GM12872 (cell line): ENCODE data around the gene TUBB.

Source experiments
- TF ChIP-seq, protein P1 (sequence below): IDR thresholded peaks from 3 replicates; pipeline ENCODE4 v1.5.1; 2011; ENCODE audit warnings: low read depth, mild to moderate bottlenecking, low read length, moderate library complexity; ENCODE audit not compliant: insufficient read depth

The TUBB gene

GRCh38 chr6:30726506-30727413 lies 6.6 kb downstream of the TUBB start:
- TF ChIP-seq, protein P1, sequence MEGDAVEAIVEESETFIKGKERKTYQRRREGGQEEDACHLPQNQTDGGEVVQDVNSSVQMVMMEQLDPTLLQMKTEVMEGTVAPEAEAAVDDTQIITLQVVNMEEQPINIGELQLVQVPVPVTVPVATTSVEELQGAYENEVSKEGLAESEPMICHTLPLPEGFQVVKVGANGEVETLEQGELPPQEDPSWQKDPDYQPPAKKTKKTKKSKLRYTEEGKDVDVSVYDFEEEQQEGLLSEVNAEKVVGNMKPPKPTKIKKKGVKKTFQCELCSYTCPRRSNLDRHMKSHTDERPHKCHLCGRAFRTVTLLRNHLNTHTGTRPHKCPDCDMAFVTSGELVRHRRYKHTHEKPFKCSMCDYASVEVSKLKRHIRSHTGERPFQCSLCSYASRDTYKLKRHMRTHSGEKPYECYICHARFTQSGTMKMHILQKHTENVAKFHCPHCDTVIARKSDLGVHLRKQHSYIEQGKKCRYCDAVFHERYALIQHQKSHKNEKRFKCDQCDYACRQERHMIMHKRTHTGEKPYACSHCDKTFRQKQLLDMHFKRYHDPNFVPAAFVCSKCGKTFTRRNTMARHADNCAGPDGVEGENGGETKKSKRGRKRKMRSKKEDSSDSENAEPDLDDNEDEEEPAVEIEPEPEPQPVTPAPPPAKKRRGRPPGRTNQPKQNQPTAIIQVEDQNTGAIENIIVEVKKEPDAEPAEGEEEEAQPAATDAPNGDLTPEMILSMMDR, result no peak

DNA sequence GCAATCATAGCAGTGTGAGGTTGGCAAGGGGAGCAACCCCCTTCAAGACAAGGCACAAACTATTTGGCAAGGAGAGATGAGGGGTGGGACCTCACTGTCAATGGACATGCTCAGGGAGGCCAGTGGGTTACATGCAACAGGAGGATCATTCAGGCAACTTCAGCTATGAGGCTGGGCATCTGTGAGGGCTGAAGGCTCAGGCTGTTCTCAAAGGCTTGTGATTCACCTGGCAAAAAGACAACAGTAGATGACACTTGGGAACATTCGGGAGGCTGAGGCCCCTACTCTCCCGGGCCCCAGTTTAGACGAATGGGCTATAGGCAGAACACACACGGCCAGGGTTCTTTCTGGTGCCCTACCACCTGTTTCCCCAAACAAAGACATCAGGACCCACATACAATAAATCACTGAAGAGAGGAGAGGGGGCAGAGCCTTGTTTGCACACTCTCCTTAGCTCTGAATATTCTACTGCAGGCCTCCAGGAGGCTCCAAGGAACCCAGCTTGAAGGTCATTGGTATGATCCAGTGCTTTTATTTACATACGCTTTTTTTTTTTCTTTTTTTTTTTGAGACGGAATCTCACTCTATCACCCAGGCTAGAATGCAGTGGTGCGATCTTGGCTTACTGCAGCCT lies 7.9 kb downstream of the TUBB start:
- TF ChIP-seq, protein P1, result no peak

DNA sequence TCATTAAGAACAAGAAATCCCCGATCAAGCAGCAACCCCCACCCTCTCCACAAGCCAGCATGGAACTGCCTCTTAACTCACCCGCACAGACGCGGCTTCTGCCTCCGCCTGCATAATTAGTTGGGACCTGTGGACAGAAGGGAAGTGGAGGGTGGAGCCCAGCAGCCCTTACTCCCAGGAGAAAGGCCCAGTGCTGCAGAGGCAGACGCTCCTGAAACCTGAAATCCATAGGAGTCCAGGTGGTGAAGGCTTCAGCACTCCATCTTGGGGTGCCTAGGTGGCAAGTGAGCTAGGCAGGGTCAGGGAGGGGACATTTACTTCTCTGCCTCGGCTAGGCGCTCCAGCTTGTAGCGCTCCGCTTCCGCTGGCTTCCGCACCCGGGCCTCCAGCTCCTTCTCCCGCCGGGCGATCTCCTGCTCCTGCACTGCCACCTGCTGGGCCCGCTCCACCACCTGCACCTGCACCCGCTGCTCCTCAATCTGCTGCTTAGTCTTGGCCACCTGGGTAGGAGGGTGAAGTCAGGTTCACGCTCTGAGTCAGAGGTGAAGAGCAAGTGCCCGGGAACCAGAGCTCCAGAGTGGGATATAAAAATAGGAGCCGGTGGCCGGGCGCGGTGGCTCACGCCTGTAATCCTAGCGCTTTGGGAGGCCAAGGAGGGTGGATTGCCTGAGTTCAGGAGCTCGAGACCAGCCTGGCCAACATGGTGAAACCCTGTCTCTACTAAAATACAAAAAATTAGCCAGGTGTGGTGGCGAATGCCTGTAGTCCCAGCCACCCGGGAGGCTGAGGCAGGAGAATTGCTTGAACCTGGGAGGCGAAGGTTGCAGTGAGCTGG lies 10.7 kb downstream of the TUBB start:
- TF ChIP-seq, protein P1, result peak; percentile 82

DNA sequence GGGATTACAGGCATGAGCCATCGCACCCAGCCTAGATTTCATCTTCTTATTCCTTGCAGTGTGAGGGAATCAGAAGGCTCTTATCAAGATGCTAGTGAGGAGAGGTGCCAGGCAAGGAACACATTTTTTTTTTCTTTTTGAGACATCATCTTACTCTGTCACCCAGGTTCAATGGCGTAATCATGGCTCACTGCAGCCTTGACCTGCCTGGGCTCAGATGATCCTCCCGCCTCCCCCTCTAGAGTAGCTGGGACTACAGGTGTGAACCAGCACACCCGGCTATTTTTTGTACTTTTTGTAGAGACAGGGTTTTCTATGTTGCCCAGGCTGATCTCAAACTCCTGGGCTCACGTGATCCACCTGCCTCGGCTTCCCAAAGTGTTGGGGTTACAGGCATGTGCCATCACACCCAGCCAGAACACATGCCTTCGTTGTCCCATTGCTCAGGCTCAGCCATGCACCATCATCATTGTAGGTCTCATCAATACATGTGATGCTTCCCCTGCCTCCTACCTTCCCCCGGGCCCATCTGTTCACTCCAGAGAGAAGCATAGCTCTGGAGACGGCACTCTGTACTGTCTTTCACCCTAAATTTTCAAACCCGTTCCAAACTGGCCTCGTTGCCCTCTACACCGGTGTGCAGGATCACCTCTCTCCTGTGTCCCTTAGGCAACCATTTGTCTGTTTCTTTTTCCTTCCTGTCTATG lies 12.2 kb downstream of the TUBB start:
- TF ChIP-seq, protein P1, result no peak

GRCh38 chr6:30735668-30736314 lies 15.6 kb downstream of the TUBB start:
- TF ChIP-seq, protein P1, result no peak

DNA sequence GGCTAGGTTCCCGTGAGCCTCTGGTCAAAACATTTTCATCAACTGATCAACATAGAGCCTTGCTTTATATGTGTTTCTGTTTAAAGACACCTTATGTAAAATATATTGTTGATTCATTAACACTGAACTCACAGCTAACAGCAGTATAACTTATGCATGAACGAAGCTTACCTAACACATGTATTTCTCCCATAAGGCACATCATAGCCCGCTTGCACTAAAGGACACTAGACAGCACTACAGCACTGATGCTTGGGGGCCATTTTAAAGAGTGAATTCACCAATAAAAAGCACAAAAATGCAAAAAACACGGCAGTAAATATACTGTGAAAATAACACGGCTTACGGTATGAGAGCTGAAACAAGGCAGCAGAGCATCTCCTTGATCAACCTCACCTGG lies 18.4 kb downstream of the TUBB start:
- TF ChIP-seq, protein P1, result no peak
